H9 (cell line): ENCODE data around the gene EDC3. TPM values are rescaled to one million over a fixed set of nuclear protein-coding genes. Genes with fewer than 3 reads are reported as not detected.

ENCODE experiments used
- DNase-seq: peaks from one replicate; pipeline ENCODE4 v3.0.0-alpha.2; 2017
- H2AFZ ChIP-seq: one replicate; pipeline ENCODE4 v1.6.1; 2013; ENCODE audit warnings: mild to moderate bottlenecking, low read length, control low read depth, moderate library complexity
- H2AK5ac ChIP-seq: 2 replicates; pipeline ENCODE4 v1.6.1; 2013; ENCODE audit warnings: low read length, control low read depth, mixed read lengths; ENCODE audit not compliant: insufficient read length
- H2BK120ac ChIP-seq: one replicate; pipeline ENCODE4 v1.6.1; 2013; ENCODE audit warnings: low read depth, mild to moderate bottlenecking, low read length, control low read depth, inconsistent platforms; ENCODE audit not compliant: poor library complexity, severe bottlenecking
- H2BK12ac ChIP-seq: 2 replicates; pipeline ENCODE4 v1.6.1; 2013; ENCODE audit warnings: low read length, control low read depth, mixed read lengths, low read depth; ENCODE audit not compliant: insufficient read length
- H2BK15ac ChIP-seq: 2 replicates; pipeline ENCODE4 v1.6.1; 2013; ENCODE audit warnings: low read depth, low read length, control low read depth
- H2BK20ac ChIP-seq: one replicate; pipeline ENCODE4 v1.6.1; 2013; ENCODE audit warnings: low read depth, mild to moderate bottlenecking, low read length, control low read depth, inconsistent platforms; ENCODE audit not compliant: poor library complexity, severe bottlenecking
- H2BK5ac ChIP-seq: 2 replicates; pipeline ENCODE4 v1.6.1; 2013; ENCODE audit warnings: low read length, control low read depth, mixed read lengths; ENCODE audit not compliant: insufficient read length
- H3K14ac ChIP-seq: 2 replicates; pipeline ENCODE4 v1.6.1; 2013; ENCODE audit warnings: low read length, control low read depth; ENCODE audit not compliant: insufficient read depth
- H3K18ac ChIP-seq: 2 replicates; pipeline ENCODE4 v1.6.1; 2013; ENCODE audit warnings: low read depth, mild to moderate bottlenecking, mixed read lengths, low read length, control low read depth; ENCODE audit not compliant: insufficient read length
- H3K23ac ChIP-seq: 2 replicates; pipeline ENCODE4 v1.6.1; 2013; ENCODE audit warnings: low read length, control low read depth, mixed read lengths, low read depth; ENCODE audit not compliant: insufficient read length
- H3K23me2 ChIP-seq: 2 replicates; pipeline ENCODE4 v1.6.1; 2013; ENCODE audit warnings: low read depth, mild to moderate bottlenecking, mixed read lengths, low read length, control low read depth; ENCODE audit not compliant: insufficient read length, poor library complexity, severe bottlenecking
- H3K27ac ChIP-seq: 2 replicates; pipeline ENCODE4 v1.5.1; 2013; ENCODE audit warnings: low read length, control low read depth, mixed read lengths, low read depth; ENCODE audit not compliant: insufficient read length
- H3K27me3 ChIP-seq: 2 replicates; pipeline ENCODE4 v1.6.1; 2013; ENCODE audit warnings: low read length, control low read depth, inconsistent platforms; ENCODE audit not compliant: insufficient read depth
- H3K4ac ChIP-seq: 2 replicates; pipeline ENCODE4 v1.6.1; 2013; ENCODE audit warnings: low read depth, mild to moderate bottlenecking, control low read depth, inconsistent platforms, low read length, moderate library complexity
- H3K4me1 ChIP-seq: 2 replicates; pipeline ENCODE4 v1.6.1; 2013; ENCODE audit warnings: low read length, control low read depth, inconsistent platforms; ENCODE audit not compliant: insufficient read depth
- H3K4me2 ChIP-seq: 2 replicates; pipeline ENCODE4 v1.6.1; 2013; ENCODE audit warnings: low read length, control low read depth, mixed read lengths; ENCODE audit not compliant: insufficient read length, insufficient read depth
- H3K56ac ChIP-seq: 2 replicates; pipeline ENCODE4 v1.6.1; 2013; ENCODE audit warnings: low read depth, mild to moderate bottlenecking, mixed read lengths, low read length, control low read depth; ENCODE audit not compliant: insufficient read length
- H3K79me1 ChIP-seq: 2 replicates; pipeline ENCODE4 v1.6.1; 2013; ENCODE audit warnings: low read depth, mild to moderate bottlenecking, moderate library complexity, low read length, control low read depth, inconsistent platforms; ENCODE audit not compliant: insufficient read depth, poor library complexity, severe bottlenecking
- H3K79me2 ChIP-seq: 2 replicates; pipeline ENCODE4 v1.6.1; 2013; ENCODE audit warnings: low read length, control low read depth, inconsistent platforms; ENCODE audit not compliant: insufficient read depth
- H3K9ac ChIP-seq: 2 replicates; pipeline ENCODE4 v1.6.1; 2013; ENCODE audit warnings: low read length, control low read depth, mixed read lengths; ENCODE audit not compliant: insufficient read length; ENCODE audit errors: extremely low read depth
- H3K9me3 ChIP-seq: one replicate; pipeline ENCODE4 v1.6.1; 2013; ENCODE audit warnings: low read depth, low read length, inconsistent platforms; ENCODE audit not compliant: control insufficient read depth
- H3T11ph ChIP-seq: one replicate; pipeline ENCODE4 v1.6.1; 2013; ENCODE audit warnings: mild to moderate bottlenecking, low read length, control low read depth, inconsistent platforms
- H4K20me1 ChIP-seq: one replicate; pipeline ENCODE4 v1.6.1; 2013; ENCODE audit not compliant: control insufficient read depth, insufficient read length, insufficient read depth
- H4K5ac ChIP-seq: 2 replicates; pipeline ENCODE4 v1.6.1; 2013; ENCODE audit warnings: low read depth, mild to moderate bottlenecking, mixed read lengths, low read length, control low read depth; ENCODE audit not compliant: insufficient read length
- H4K8ac ChIP-seq: replicated peaks from 2 replicates; pipeline ENCODE4 v1.6.1; 2013; ENCODE audit warnings: low read length, control low read depth, mixed read lengths, low read depth; ENCODE audit not compliant: insufficient read length
- H4K91ac ChIP-seq: 2 replicates; pipeline ENCODE4 v1.6.1; 2013; ENCODE audit warnings: low read depth, mild to moderate bottlenecking, moderate library complexity, mixed read lengths, low read length, control low read depth; ENCODE audit not compliant: insufficient read length
- H3K27ac Mint-ChIP-seq, 3 experiments: 2 replicates in 2 of 3; 3 replicates in 1 of 3; pipeline ENCODE4 v1.8.0; 2020 to 2021; ENCODE audit warnings: mixed read lengths in 3 of 3, mild to moderate bottlenecking in 1 of 3, moderate library complexity in 1 of 3
- H3K27me3 Mint-ChIP-seq: 2 replicates; pipeline ENCODE4 v1.8.0; 2021; ENCODE audit warnings: low read depth, mild to moderate bottlenecking, moderate library complexity, mixed read lengths
- H3K36me3 Mint-ChIP-seq, 3 experiments: 2 replicates in 2 of 3; 3 replicates in 1 of 3; pipeline ENCODE4 v1.8.0; 2020 to 2021; ENCODE audit warnings: low read depth in 3 of 3, mixed read lengths in 3 of 3; ENCODE audit not compliant: insufficient read depth in 1 of 3
- H3K4me1 Mint-ChIP-seq, 2 experiments: 2 replicates each; pipeline ENCODE4 v1.8.0; 2020; ENCODE audit warnings: mixed read lengths in 2 of 2
- H3K4me3 Mint-ChIP-seq, 2 experiments: 2 replicates in 1 of 2; 3 replicates in 1 of 2; pipeline ENCODE4 v1.8.0; 2020 to 2021; ENCODE audit warnings: mild to moderate bottlenecking in 2 of 2, mixed read lengths in 2 of 2, moderate library complexity in 1 of 2
- H3K9me3 Mint-ChIP-seq, 2 experiments: 2 replicates in 1 of 2; 3 replicates in 1 of 2; pipeline ENCODE4 v1.8.0; 2020; ENCODE audit warnings: mild to moderate bottlenecking in 2 of 2, mixed read lengths in 2 of 2, moderate library complexity in 1 of 2
- WGBS: extraction: QIAGEN DNeasy Blood & Tissue Kit; methylation state at CpG from one replicate; pipeline ENCODE4 v1.1.7; 2013; ENCODE audit warnings: missing lambda C conversion rate, low lambda C conversion rate, mixed read lengths; ENCODE audit not compliant: insufficient read length; ENCODE audit errors: extremely low coverage; 5-methylcytosine and 5-hydroxymethylcytosine counted together
- total RNA-seq: library from RNA; stranded (reverse); gene quantifications from 2 replicates; pipeline ENCODE4 v1.2.1, GENCODE V29; 2021
- TF ChIP-seq, protein P1 (sequence below): fragments of 200-600 bp; sonication (generic); conservative IDR thresholded peaks from 3 replicates; pipeline ENCODE4 v1.8.0; 2021; ENCODE audit warnings: antibody characterized with exemption, mild to moderate bottlenecking

The EDC3 gene
- total RNA-seq, 1 experiment from 2014 or later = 60.5 TPM

DNA sequence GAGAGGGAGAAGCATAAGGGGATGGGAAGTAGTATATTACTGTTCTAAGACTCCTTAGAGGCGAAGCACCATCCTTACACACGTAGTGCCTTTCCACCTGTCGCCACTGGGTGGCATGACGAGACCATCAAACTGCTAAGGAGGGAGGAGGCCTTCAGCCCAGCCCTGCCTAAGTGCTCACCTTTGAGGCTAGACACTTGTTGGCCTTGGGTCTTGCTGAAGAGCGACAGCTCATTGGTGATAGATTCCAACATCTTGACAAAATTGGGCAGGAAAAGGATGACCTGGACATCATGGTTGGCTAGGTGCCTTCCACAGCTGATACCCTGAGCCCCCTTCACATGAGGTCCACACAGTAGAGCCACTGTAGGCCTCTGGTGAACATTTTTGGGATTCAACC is 60.6 kb downstream of the EDC3 start:
- Histone ChIP-seq H3K27ac (no peak overlapping the region), H3K79me1 (no peaks in the 10 kb centered on the region), H2AFZ (no peak overlapping the region), H3K14ac (no peak overlapping the region), H4K91ac (no peak overlapping the region), H2BK20ac (no peak overlapping the region), H3K27me3 (no peaks in the 10 kb centered on the region), H3K9me3 (no peaks in the 10 kb centered on the region), H4K8ac (no peak overlapping the region), H3K23ac (no peak overlapping the region), H4K5ac (no peak overlapping the region), H3K4ac (no peak overlapping the region), H3K56ac (no peak overlapping the region), H3K4me1 (no peaks in the 10 kb centered on the region), H2BK120ac (no peak overlapping the region), H3K79me2 (no peaks in the 10 kb centered on the region), H2BK15ac (no peak overlapping the region), H2BK5ac (no peak overlapping the region), H2BK12ac (no peak overlapping the region), H3K18ac (no peak overlapping the region), H3K23me2 (no peaks in the 10 kb centered on the region), H3T11ph (no peak overlapping the region), H3K4me2 (no peak overlapping the region), H2AK5ac (no peak overlapping the region), H4K20me1 (no peaks in the 10 kb centered on the region), H3K9ac (no peak overlapping the region)
- Mint-ChIP-seq H3K9me3 (no peaks in the 10 kb centered on the region), H3K27ac (no peak overlapping the region), H3K36me3 (peaks cover 13 to 49% (median 30%) of the 10 kb centered on the region in 3 experiments; a peak in 6 of 7 replicates), H3K4me1 (no peaks in the 10 kb centered on the region), H3K4me3 (no peak overlapping the region), H3K27me3 (no peaks in the 10 kb centered on the region)
- TF ChIP-seq, protein P1, sequence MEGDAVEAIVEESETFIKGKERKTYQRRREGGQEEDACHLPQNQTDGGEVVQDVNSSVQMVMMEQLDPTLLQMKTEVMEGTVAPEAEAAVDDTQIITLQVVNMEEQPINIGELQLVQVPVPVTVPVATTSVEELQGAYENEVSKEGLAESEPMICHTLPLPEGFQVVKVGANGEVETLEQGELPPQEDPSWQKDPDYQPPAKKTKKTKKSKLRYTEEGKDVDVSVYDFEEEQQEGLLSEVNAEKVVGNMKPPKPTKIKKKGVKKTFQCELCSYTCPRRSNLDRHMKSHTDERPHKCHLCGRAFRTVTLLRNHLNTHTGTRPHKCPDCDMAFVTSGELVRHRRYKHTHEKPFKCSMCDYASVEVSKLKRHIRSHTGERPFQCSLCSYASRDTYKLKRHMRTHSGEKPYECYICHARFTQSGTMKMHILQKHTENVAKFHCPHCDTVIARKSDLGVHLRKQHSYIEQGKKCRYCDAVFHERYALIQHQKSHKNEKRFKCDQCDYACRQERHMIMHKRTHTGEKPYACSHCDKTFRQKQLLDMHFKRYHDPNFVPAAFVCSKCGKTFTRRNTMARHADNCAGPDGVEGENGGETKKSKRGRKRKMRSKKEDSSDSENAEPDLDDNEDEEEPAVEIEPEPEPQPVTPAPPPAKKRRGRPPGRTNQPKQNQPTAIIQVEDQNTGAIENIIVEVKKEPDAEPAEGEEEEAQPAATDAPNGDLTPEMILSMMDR = peak; percentile 96
- no CpG with 5 or more reads among the region's 5 CpGs for WGBS
- peak; percentile 73 for DNase-seq
